CD4-positive, CD25-positive, alpha-beta regulatory T cell (primary cell): Measurements from ENCODE around the gene GOT1. TPM values are rescaled to one million over a fixed set of nuclear protein-coding genes. Genes with fewer than 3 reads are reported as not detected.
A peak's percentile ranks its signal among the peaks of the same experiment; 100 is the strongest.

ENCODE experiments used
- ATAC-seq, 2 donors: fragments of 150-1000 bp; cut with Tn5 transposase; one replicate each; pipeline ENCODE4 v1.10.0; 2021; ENCODE audit warnings: low read depth in 2 of 2, moderate number of reproducible peaks in 2 of 2, moderate library complexity in 1 of 2
- DNase-seq, 3 donors: peaks; one replicate each; pipeline versions ENCODE4 v3.0.0 to v3.0.0-alpha.2; 2012 to 2022; ENCODE audit warnings: mixed read lengths in 1 of 3
- H3K27ac ChIP-seq: one replicate; pipeline ENCODE4 v1.7.0; 2013; ENCODE audit warnings: mild to moderate bottlenecking, low read length; ENCODE audit not compliant: insufficient read depth, poor library complexity, severe bottlenecking
- H3K27me3 ChIP-seq: one replicate; pipeline ENCODE4 v1.7.0; 2013; ENCODE audit warnings: low read length; ENCODE audit not compliant: control insufficient read depth, insufficient read depth
- H3K36me3 ChIP-seq: one replicate; pipeline ENCODE4 v1.7.0; 2013; ENCODE audit warnings: mild to moderate bottlenecking, low read length, moderate library complexity; ENCODE audit not compliant: control insufficient read depth, insufficient read depth
- H3K4me1 ChIP-seq: 2 replicates; pipeline ENCODE4 v1.7.0; 2013; ENCODE audit warnings: mild to moderate bottlenecking, low read length; ENCODE audit not compliant: insufficient read depth, control insufficient read depth, poor library complexity, severe bottlenecking
- H3K4me3 ChIP-seq: one replicate; pipeline ENCODE4 v1.7.0; 2013; ENCODE audit warnings: low read depth, mild to moderate bottlenecking, low read length, moderate library complexity
- H3K9me3 ChIP-seq, 2 experiments: 1 replicate in 1 of 2; 2 replicates in 1 of 2; pipeline ENCODE4 v1.7.0; 2013; ENCODE audit warnings: low read length in 2 of 2, mild to moderate bottlenecking in 1 of 2, moderate library complexity in 1 of 2; ENCODE audit not compliant: control insufficient read depth in 2 of 2
- H3K27ac Mint-ChIP-seq, 3 donors: one replicate each; pipeline ENCODE4 v1.8.0; 2020 to 2022; ENCODE audit warnings: mild to moderate bottlenecking in 3 of 3, mixed read lengths in 3 of 3, moderate library complexity in 2 of 3
- H3K27me3 Mint-ChIP-seq: one replicate; pipeline ENCODE4 v1.8.0; 2022; ENCODE audit warnings: mild to moderate bottlenecking, mixed read lengths
- H3K36me3 Mint-ChIP-seq: one replicate; pipeline ENCODE4 v1.8.0; 2020; ENCODE audit warnings: mixed read lengths
- H3K4me1 Mint-ChIP-seq, 4 donors: one replicate each; pipeline ENCODE4 v1.8.0; 2020 to 2022; ENCODE audit warnings: mixed read lengths in 4 of 4, mild to moderate bottlenecking in 1 of 4
- H3K4me3 Mint-ChIP-seq, 4 donors: one replicate each; pipeline ENCODE4 v1.8.0; 2020 to 2022; ENCODE audit warnings: mild to moderate bottlenecking in 4 of 4, mixed read lengths in 4 of 4, moderate library complexity in 3 of 4
- H3K9me3 Mint-ChIP-seq, 7 donors: one replicate each; pipeline ENCODE4 v1.8.0; 2020 to 2022; ENCODE audit warnings: mixed read lengths in 7 of 7, mild to moderate bottlenecking in 3 of 7, moderate library complexity in 2 of 7
- polyA plus RNA-seq, 4 donors: library from polyadenylated mRNA; unstranded; fragments of 300-500 nt; fragmentation: Illumina TruSeq; gene quantifications; one replicate each; pipeline ENCODE4 v1.2.3, GENCODE V29; 2021
- total RNA-seq: library from RNA; stranded (reverse); gene quantifications from one replicate; pipeline ENCODE4 v1.2.3, GENCODE V29; 2022

GOT1 gene
- total and polyA plus RNA-seq, 5 donors from 2014 or later, result 8.4 to 27.5 (median 19.6) TPM

DNA sequence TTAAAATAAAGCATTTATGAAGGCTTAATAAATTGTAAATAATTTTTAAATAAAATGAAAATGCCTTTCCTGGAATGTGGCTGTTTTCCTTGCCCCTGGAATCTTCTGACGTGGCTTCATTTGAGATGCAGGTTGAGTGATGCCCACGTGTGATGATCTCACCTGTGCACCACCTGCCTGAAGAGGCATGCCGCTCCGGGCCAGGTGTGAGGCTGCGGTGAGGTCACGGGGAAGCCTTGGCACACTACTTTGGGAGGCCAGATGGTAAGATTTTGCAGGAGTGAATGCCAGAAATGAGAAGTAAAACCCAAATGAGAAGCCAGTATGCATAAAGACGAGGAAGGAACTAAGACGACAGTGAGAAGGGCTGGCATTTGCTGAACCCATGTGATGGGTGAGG lies 36.2 kb downstream of the GOT1 start:
- Mint-ChIP-seq H3K36me3 (peaks cover 9% of the 10 kb centered on the region), H3K27ac (peak overlapping the region in 1 of 3 donors; percentile 63), H3K9me3 (no peaks in the 10 kb centered on the region), H3K4me3 (no peak overlapping the region), H3K27me3 (peaks cover 7% of the 10 kb centered on the region), H3K4me1 (peaks cover 0 to 10% (median 3%) of the 10 kb centered on the region in 4 donors)
- no peaks in the 10 kb centered on the region for H3K27me3 ChIP-seq
- ATAC-seq (no peak), DNase-seq (no peak)
- no peak overlapping the region for H3K4me3 ChIP-seq
- peaks cover 21% of the 10 kb centered on the region for H3K36me3 ChIP-seq
- H3K9me3 ChIP-seq, result no peaks in the 10 kb centered on the region
- no peak overlapping the region for H3K27ac ChIP-seq
- H3K4me1 ChIP-seq, result no peaks in the 10 kb centered on the region

DNA sequence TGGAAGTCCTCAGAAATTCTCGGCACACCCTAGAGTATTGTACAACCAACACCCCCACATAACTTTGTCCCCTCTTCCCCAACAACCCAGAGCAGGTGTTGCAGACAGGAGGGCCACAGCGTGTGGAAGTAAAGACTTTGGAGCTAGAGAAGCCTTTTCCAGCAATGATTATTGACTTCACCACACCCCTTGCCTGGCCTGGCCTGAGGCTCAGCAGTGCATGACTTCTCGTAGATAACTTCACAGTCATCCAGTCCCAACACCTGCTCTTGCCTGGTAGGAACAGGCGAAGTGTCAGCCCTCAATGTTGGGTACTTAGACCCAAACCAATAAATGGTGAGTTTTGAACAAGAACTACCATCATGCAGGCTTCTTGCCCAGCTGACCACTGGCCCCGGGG lies 36.7 kb downstream of the GOT1 start:
- ATAC-seq, result no peak
- peaks cover 9% of the 10 kb centered on the region for H3K27me3 Mint-ChIP-seq
- no peak overlapping the region for H3K4me3 Mint-ChIP-seq
- H3K36me3 Mint-ChIP-seq, result peaks cover 3% of the 10 kb centered on the region
- H3K9me3 Mint-ChIP-seq, result no peaks in the 10 kb centered on the region
- Histone ChIP-seq H3K9me3 (no peaks in the 10 kb centered on the region), H3K4me1 (no peaks in the 10 kb centered on the region), H3K27me3 (no peaks in the 10 kb centered on the region), H3K4me3 (no peak overlapping the region), H3K36me3 (peaks cover 18% of the 10 kb centered on the region), H3K27ac (no peak overlapping the region)
- no peak overlapping the region for H3K27ac Mint-ChIP-seq
- peaks cover 0 to 10% (median 3%) of the 10 kb centered on the region in 4 donors for H3K4me1 Mint-ChIP-seq
- no peak for DNase-seq

DNA sequence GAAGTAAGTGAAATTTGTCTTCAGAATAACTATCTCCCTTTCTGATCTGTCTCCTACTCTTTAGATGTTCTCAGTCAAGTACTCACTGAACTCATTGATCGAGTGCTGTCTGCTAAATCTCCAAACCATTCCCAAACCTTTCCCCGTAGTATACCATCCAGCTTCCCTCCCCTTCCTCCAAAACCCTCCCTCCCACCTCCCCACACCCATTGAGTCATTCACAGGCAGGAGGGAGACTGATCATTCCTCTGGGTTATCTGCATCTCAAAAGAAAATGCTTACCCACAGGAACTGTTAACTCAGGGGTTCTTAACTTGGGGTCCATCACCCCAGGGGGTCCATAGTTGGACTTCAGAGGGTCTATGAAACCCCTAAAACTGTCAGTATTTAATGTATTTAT lies 37.4 kb downstream of the GOT1 start:
- DNase-seq (no peak), ATAC-seq (no peak)
- no peak overlapping the region for H3K27ac ChIP-seq
- no peaks in the 10 kb centered on the region for H3K9me3 Mint-ChIP-seq
- H3K4me3 ChIP-seq, result no peak overlapping the region
- H3K4me3 Mint-ChIP-seq, result no peak overlapping the region
- H3K27ac Mint-ChIP-seq, result no peak overlapping the region
- peaks cover 16% of the 10 kb centered on the region for H3K36me3 ChIP-seq
- H3K4me1 ChIP-seq, result no peaks in the 10 kb centered on the region
- H3K4me1 Mint-ChIP-seq, result peaks cover 0 to 10% (median 3%) of the 10 kb centered on the region in 4 donors
- peaks cover 3% of the 10 kb centered on the region for H3K36me3 Mint-ChIP-seq
- H3K9me3 ChIP-seq, result no peaks in the 10 kb centered on the region
- H3K27me3 ChIP-seq, result no peaks in the 10 kb centered on the region
- peaks cover 12% of the 10 kb centered on the region for H3K27me3 Mint-ChIP-seq

DNA sequence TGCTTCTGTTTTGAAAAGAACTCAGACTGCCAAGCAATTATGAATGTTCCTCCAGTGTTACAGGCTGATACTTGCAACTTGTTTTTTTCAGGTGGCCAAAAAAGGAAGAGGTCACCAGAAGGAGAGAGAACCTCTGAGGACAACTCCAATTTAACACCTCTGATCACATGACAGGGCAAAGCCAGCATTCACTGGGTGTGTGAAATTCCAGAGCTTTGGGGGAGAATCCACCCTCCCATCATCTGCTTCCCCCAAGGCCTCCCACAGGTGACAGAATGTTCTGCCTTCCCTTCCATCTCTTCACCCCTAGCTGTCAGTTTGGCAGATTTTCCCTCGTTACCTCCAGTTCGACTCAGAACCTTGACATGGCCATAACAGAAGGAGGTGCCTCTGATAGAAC lies 39.1 kb downstream of the GOT1 start:
- no peaks in the 10 kb centered on the region for H3K9me3 Mint-ChIP-seq
- H3K4me1 ChIP-seq, result no peaks in the 10 kb centered on the region
- H3K27me3 Mint-ChIP-seq, result peaks cover 12% of the 10 kb centered on the region
- H3K4me3 Mint-ChIP-seq, result no peak overlapping the region
- no peaks in the 10 kb centered on the region for H3K27me3 ChIP-seq
- H3K4me1 Mint-ChIP-seq, result peaks cover 0 to 7% (median 3%) of the 10 kb centered on the region in 4 donors
- ATAC-seq (no peak), DNase-seq (no peak)
- H3K27ac ChIP-seq, result no peak overlapping the region
- no peak overlapping the region for H3K27ac Mint-ChIP-seq
- no peaks in the 10 kb centered on the region for H3K36me3 Mint-ChIP-seq
- no peak overlapping the region for H3K4me3 ChIP-seq
- H3K9me3 ChIP-seq, result no peaks in the 10 kb centered on the region
- H3K36me3 ChIP-seq, result peaks cover 5% of the 10 kb centered on the region

DNA sequence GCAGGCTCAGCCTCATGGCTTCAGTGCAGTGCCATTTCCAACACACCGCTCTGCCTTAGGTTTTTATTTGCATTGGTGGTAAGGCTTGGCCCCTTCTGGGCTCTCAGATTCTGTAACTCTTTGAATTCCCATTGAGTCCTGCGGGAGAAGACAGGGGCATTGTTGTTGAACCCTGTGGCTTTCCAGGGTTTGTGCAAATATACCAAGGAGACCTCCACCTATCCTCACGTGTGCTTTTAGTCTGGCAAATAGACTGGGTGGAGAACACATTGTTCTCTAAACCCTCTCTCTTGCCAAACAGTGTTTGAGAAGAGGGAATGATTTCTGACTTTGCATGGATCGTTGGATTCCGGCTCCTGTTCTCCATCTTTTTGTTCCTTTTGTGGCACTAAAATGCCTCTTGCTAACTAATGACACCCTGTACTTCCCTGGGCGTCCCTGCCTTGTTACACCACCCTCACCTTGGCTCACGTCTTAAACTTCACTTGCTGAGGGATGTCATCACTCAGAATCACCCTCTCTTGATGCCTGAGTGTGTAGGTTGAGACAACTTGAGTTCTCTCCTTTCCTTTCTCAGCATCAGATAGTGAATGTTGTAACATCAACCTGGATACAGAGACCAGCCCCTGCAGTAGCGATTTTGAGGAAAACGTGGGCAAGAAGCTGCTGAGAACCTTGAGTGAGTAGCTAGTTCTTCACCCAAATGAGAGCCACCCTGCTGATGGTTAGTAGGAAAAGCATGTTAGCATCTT lies 40.5 kb downstream of the GOT1 start:
- H3K4me1 ChIP-seq, result no peaks in the 10 kb centered on the region
- Mint-ChIP-seq H3K4me1 (peaks cover 0 to 6% (median 1%) of the 10 kb centered on the region in 4 donors), H3K9me3 (no peaks in the 10 kb centered on the region)

DNA sequence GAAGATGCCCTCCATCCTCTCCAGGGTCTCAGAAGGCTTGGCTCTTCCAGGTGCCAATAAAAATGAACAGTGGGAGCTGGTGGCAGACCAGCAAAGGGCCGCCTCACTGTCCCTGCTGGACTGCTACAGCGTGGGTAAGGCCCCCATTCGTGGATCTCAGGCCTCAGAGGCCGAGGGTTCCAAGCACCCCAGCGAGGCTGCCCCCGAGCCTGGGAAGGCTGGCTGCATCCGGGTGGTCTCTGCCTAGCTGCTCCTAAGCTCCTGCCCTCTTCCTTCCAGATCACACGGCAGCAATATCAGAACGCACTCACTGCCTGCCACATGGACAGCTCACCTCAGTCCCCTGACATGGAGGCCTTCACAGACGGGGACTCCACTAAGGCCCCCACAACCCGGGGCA lies 42.9 kb downstream of the GOT1 start:
- ATAC-seq (no peak), DNase-seq (no peak)
- Histone ChIP-seq H3K9me3 (no peaks in the 10 kb centered on the region), H3K4me1 (no peaks in the 10 kb centered on the region), H3K4me3 (no peak overlapping the region), H3K27me3 (no peaks in the 10 kb centered on the region), H3K27ac (no peak overlapping the region), H3K36me3 (no peaks in the 10 kb centered on the region)
- peaks cover 0 to 4% (median under 1%) of the 10 kb centered on the region in 4 donors for H3K4me1 Mint-ChIP-seq
- no peaks in the 10 kb centered on the region for H3K9me3 Mint-ChIP-seq
- no peaks in the 10 kb centered on the region for H3K36me3 Mint-ChIP-seq
- H3K4me3 Mint-ChIP-seq, result no peak overlapping the region
- H3K27ac Mint-ChIP-seq, result no peak overlapping the region
- peaks cover 22% of the 10 kb centered on the region for H3K27me3 Mint-ChIP-seq

More for the DNA sequence above, 40.5 kb downstream of the GOT1 start:
- ATAC-seq (no peak), DNase-seq (no peak)
- no peaks in the 10 kb centered on the region for H3K9me3 ChIP-seq
- no peaks in the 10 kb centered on the region for H3K36me3 Mint-ChIP-seq
- H3K4me3 Mint-ChIP-seq, result no peak overlapping the region
- no peak overlapping the region for H3K27ac Mint-ChIP-seq
- no peaks in the 10 kb centered on the region for H3K27me3 ChIP-seq
- no peak overlapping the region for H3K4me3 ChIP-seq
- peaks cover 18% of the 10 kb centered on the region for H3K27me3 Mint-ChIP-seq
- no peak overlapping the region for H3K27ac ChIP-seq
- H3K36me3 ChIP-seq, result no peaks in the 10 kb centered on the region

DNA sequence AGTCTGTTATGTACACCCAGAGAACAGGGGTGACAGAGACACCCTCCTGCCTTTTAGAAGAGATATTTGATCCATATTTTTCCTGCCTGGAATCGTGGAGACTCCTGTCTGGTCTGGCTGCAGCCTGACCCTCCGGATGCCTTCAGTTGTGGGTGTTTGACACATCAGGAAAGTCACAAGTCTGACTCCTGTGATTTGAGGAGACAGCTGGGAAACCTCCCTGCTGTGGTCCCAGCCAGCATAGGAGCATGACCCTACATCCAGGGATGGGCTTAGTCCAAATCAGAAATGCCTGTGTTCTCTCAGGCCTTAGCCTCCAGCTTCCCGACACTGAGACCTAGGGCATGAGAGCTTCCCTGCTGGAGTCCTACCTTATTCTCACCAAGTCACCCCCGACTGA lies 43.4 kb downstream of the GOT1 start:
- Mint-ChIP-seq H3K9me3 (no peaks in the 10 kb centered on the region), H3K4me1 (no peaks in the 10 kb centered on the region), H3K4me3 (no peak overlapping the region), H3K36me3 (no peaks in the 10 kb centered on the region), H3K27me3 (peaks cover 22% of the 10 kb centered on the region), H3K27ac (peak overlapping the region in 1 of 3 donors; percentile 23)
- H3K4me3 ChIP-seq, result no peak overlapping the region
- no peak for ATAC-seq
- H3K9me3 ChIP-seq, result no peaks in the 10 kb centered on the region
- H3K4me1 ChIP-seq, result no peaks in the 10 kb centered on the region
- no peaks in the 10 kb centered on the region for H3K27me3 ChIP-seq
- H3K36me3 ChIP-seq, result no peaks in the 10 kb centered on the region
- no peak overlapping the region for H3K27ac ChIP-seq
- no peak for DNase-seq

DNA sequence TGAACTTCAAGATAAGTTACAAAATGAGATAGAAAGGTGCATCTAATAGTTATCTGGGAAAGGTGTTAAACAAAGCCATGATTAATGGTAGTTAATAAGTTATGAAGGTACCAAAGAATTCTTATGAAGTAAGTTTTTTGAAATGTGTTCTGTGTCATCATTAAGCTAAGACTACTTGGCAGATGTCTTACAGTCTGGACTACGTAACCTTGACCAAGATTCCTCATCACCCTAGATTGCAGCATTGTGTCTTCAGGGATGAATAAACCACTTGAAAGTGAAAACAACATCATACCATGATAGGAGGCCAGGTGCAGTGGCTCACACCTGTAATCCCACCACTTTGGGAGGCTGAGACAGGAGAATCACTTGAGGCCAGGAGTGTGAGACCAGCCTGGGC lies 48.2 kb downstream of the GOT1 start:
- Mint-ChIP-seq H3K27me3 (peaks cover 25% of the 10 kb centered on the region), H3K36me3 (no peaks in the 10 kb centered on the region), H3K4me1 (no peaks in the 10 kb centered on the region), H3K4me3 (no peak overlapping the region), H3K9me3 (no peaks in the 10 kb centered on the region), H3K27ac (no peak overlapping the region)
- no peak for DNase-seq
- H3K4me1 ChIP-seq, result no peaks in the 10 kb centered on the region
- no peak overlapping the region for H3K4me3 ChIP-seq
- H3K36me3 ChIP-seq, result no peaks in the 10 kb centered on the region
- peaks cover 1% of the 10 kb centered on the region for H3K27me3 ChIP-seq
- ATAC-seq, result no peak
- H3K9me3 ChIP-seq, result no peaks in the 10 kb centered on the region
- no peak overlapping the region for H3K27ac ChIP-seq
